22Rv1 (cell line): ENCODE measurements around the gene KCNA2.

Experiments used
- CTCF ChIP-seq: fragments of 450-650 bp; IDR thresholded peaks from 2 replicates; pipeline ENCODE4 v1.5.1; 2017; ENCODE audit warnings: mild to moderate bottlenecking
- ZFX ChIP-seq: fragments of 450-650 bp; IDR thresholded peaks from 2 replicates; pipeline ENCODE4 v1.6.1; 2017; ENCODE audit warnings: antibody characterized with exemption, borderline replicate concordance

- TF ChIP-seq CTCF: no peak
- no peak for TF ChIP-seq ZFX
These were observed 1.5 kb upstream of the KCNA2 start for GRCh38 chr1:110607536-110608230.
